GM12878 (cell line): ENCODE measurements around the gene FUT6.

ENCODE experiments used
- CREB1 ChIP-seq: IDR thresholded peaks from 2 replicates; pipeline ENCODE4 v1.6.1; 2012; ENCODE audit warnings: low read depth, mild to moderate bottlenecking, inconsistent platforms
- CTCF ChIP-seq, 3 experiments: IDR thresholded peaks in 2 of 3; conservative IDR thresholded peaks in 1 of 3; 2 replicates each; pipeline ENCODE4 v1.5.1; 2011; ENCODE audit warnings: low read depth in 3 of 3, low read length in 3 of 3, mild to moderate bottlenecking in 3 of 3, control low read depth in 2 of 3, moderate library complexity in 2 of 3, inconsistent platforms in 1 of 3, mixed read lengths in 1 of 3; ENCODE audit not compliant: control insufficient read depth in 2 of 3, insufficient read depth in 1 of 3; ENCODE audit errors: extremely low read depth in 1 of 3
- E2F8 ChIP-seq: fragments of 450-650 bp; IDR thresholded peaks from 2 replicates; pipeline ENCODE4 v1.6.1; 2018; ENCODE audit warnings: mild to moderate bottlenecking, low read depth, moderate library complexity; ENCODE audit not compliant: partially characterized antibody
- HDAC6 ChIP-seq: fragments of 200-600 bp; sonication (generic); IDR thresholded peaks from one replicate; pipeline ENCODE4 v1.8.0; 2017; ENCODE audit warnings: antibody characterized with exemption; ENCODE audit not compliant: unreplicated experiment
- KDM1A ChIP-seq: fragments of 200-600 bp; sonication (generic); IDR thresholded peaks from 2 replicates; pipeline ENCODE4 v1.6.1; 2016; ENCODE audit warnings: borderline replicate concordance
- MTA3 ChIP-seq: IDR thresholded peaks from 2 replicates; pipeline ENCODE4 v1.6.1; 2012; ENCODE audit warnings: low read length, inconsistent platforms, borderline replicate concordance
- NR2C2 ChIP-seq: IDR thresholded peaks from 2 replicates; pipeline ENCODE4 v1.6.1; 2011; ENCODE audit warnings: borderline replicate concordance, low read depth; ENCODE audit not compliant: control insufficient read depth, insufficient read length
- NRF1 ChIP-seq: conservative IDR thresholded peaks from 2 replicates; pipeline ENCODE4 v1.6.1; 2011; ENCODE audit warnings: mild to moderate bottlenecking, low read depth, low read length, improper control_type of control experiment
- POLR2A ChIP-seq: IDR thresholded peaks from 2 replicates; pipeline ENCODE4 v1.6.1; 2011; ENCODE audit warnings: low read depth, mild to moderate bottlenecking, low read length
- REST ChIP-seq: IDR thresholded peaks from 2 replicates; pipeline ENCODE4 v1.6.1; 2012; ENCODE audit warnings: mild to moderate bottlenecking, low read depth, low read length
- TAF1 ChIP-seq: IDR thresholded peaks from 2 replicates; pipeline ENCODE4 v1.6.1; 2011; ENCODE audit warnings: mild to moderate bottlenecking, low read depth, low read length, borderline replicate concordance
- TCF3 ChIP-seq: IDR thresholded peaks from 2 replicates; pipeline ENCODE4 v1.6.1; 2012; ENCODE audit warnings: low read depth, mild to moderate bottlenecking, low read length, borderline replicate concordance; ENCODE audit not compliant: insufficient read depth
- YBX1 ChIP-seq: fragments of 450-650 bp; IDR thresholded peaks from 2 replicates; pipeline ENCODE4 v1.6.1; 2016; ENCODE audit warnings: antibody characterized with exemption
- ZNF274 ChIP-seq: IDR thresholded peaks from one replicate; pipeline ENCODE4 v1.8.0; 2011; ENCODE audit not compliant: insufficient read length, insufficient read depth

DNA sequence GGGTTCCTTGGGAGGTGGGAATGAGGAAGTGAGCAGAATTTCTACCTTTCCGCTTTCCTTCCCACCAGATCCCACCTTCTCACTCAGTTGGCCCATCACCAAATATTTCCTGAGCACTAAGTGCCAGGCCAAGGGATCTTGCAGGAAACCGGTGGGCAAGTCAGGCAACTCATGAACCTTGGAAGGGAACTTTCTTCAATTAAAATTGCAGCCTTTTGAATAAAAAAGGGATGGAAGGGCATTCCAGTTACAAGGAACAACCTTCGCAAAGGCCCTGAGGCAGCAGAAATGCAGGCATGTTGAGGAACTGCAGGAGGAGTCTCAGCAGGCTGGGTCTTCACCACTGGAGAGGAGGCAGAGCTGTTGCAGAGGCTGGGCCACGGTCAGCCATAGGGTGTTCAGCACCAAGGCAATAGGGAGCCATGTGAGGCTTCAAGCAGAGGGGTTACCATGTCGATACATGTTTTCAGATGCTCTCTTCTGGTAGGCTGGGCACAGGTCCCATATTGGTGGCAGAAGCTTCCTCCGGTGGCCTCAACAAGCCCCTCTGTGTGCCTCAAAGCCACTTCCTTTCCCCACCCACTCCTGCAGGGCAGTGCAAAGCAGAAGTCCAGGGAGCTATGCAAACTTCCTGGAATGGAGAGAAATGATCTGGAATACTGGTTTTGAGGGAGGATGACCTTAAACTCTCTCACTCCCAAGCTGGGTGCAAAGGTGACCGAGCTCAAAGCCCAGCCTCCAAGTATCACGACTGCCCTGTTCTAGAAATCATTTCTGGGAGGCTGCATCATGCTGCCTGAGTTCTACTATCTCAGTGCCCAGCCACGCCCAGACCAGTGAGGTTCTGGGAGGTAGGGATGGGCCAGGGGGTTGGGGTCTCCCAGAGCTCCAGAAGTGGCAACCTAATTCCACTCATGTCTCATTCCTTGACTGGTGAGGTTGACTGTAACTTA, at the start of gene FUT6:
- no peak for TF ChIP-seq TAF1
- no peak for TF ChIP-seq CTCF (IDR thresholded peaks at IDR 0.05 in 2 of 3, conservative IDR thresholded peaks at IDR 0.05 in 1 of 3; ENCODE audit: control insufficient read depth in 2 of 3, extremely low read depth in 1 of 3, insufficient read depth in 1 of 3, low read depth in 3 of 3, low read length in 3 of 3)
- no peak for TF ChIP-seq REST
- TF ChIP-seq MTA3, result no peak
- no peak for TF ChIP-seq NRF1
- no peak for TF ChIP-seq HDAC6
- no peak for TF ChIP-seq E2F8
- TF ChIP-seq ZNF274, result no peak
- TF ChIP-seq CREB1, result no peak
- no peak for TF ChIP-seq TCF3
- TF ChIP-seq YBX1, result no peak
- TF ChIP-seq KDM1A, result no peak
- no peak for TF ChIP-seq NR2C2
- TF ChIP-seq POLR2A, result no peak
